ENCODE results near the gene ATOH7. TPM values are rescaled to one million over a fixed set of nuclear protein-coding genes. Genes with fewer than 3 reads are reported as not detected.
"Not testable (repeated sequence)": the region's sequence is repeated elsewhere in the genome, so short reads cannot be mapped to it uniquely, and the experiment has no call there.

ATOH7 gene
- polyA plus RNA-seq, 1 donor (not counting 4 experiments of a cell fraction or from before 2014, with no cell fraction given): not detected

DNA sequence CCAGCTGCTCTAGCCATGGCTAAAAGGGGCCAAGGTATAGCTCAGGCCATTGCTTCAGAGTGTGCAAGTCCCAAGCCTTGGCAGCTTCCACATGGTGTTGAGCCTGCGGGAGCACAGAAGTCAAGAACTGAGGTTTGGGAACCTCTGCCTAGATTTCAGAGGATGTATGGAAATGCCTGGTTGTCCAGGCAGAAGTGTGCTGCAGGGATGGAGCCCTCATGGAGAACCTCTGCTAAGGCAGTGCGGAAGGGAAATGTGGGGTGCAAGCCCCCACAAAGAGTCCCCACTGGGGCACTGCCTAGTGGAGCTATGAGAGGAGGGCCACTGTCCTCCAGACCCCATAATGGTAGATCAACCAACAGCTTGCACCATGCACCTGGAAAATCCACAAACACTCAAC, 45.9 kb upstream of the ATOH7 start:
- H3K4me3 ChIP-seq (ENCODE audit: control insufficient read depth in 2 of 3, extremely low read depth in 1 of 3, insufficient read depth in 2 of 3, low read depth in 1 of 3, low read length in 3 of 3); DNase-seq (ENCODE audit: low read depth, low spot score): not testable (repeated sequence)

DNA sequence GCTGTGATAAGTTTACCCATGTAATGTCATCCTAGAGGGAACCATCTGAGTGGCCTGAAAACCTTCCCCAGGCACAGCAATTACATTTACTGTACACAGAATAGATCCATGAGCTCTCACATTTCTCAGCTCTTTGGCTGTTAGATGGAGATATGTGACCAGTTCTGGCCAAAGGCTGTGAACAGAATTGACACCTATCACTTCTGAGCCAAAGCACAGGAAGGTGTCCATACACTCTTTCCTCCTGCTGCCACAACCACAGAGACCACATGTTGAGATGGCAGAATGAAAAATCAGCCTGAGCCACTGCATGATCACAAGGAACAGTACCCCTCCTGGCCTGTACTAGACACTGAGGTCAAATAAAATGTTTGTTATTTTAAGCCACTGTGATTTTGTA, 44.3 kb upstream of the ATOH7 start:
- no peaks in the 10 kb centered on the region for H3K36me3 ChIP-seq (ENCODE audit: control insufficient read depth in 2 of 2, extremely low read depth in 1 of 2, insufficient read depth in 2 of 2, low read length in 2 of 2)
- H3K4me1 ChIP-seq (ENCODE audit: control insufficient read depth, extremely low read depth, insufficient read depth, low read length): no peaks in the 10 kb centered on the region
- no peaks in the 10 kb centered on the region for H3K9me1 ChIP-seq (ENCODE audit: control insufficient read depth, extremely low read depth, insufficient read depth, low read length)
- H3K27me3 ChIP-seq (ENCODE audit: control insufficient read depth, extremely low read depth, insufficient read depth, low read length): no peaks in the 10 kb centered on the region
- TF ChIP-seq EZH2 (IDR thresholded peaks at IDR 0.05; ENCODE audit: low read length) (no peak), CTCF (optimal IDR thresholded peaks at IDR 0.05 in 1 of 3, IDR thresholded peaks at IDR 0.05 in 1 of 3, conservative IDR thresholded peaks at IDR 0.05 in 1 of 3; ENCODE audit: extremely low read depth in 1 of 3, insufficient read depth in 2 of 3, low read length in 3 of 3) (no peak)
- no peaks in the 10 kb centered on the region for H4K20me1 ChIP-seq (ENCODE audit: control insufficient read depth, extremely low read depth, insufficient read depth, low read length)
- H3K79me2 ChIP-seq (ENCODE audit: control insufficient read depth, insufficient read depth, low read length): no peaks in the 10 kb centered on the region
- H3K9me3 ChIP-seq (ENCODE audit: control insufficient read depth, low read depth, low read length): no peaks in the 10 kb centered on the region
- no peak overlapping the region for H3K4me2 ChIP-seq (ENCODE audit: control insufficient read depth, extremely low read depth, insufficient read depth, low read depth, low read length)
- dilution Hi-C loops (cut with MboI; ENCODE audit: extremely low pct_ligation_motif_present, low sequenced_read_pairs): no loop called here
- DNase-seq (ENCODE audit: low read depth, low spot score): no peak
- no peak for FAIRE-seq
- no peak overlapping the region for H3K4me3 ChIP-seq (ENCODE audit: control insufficient read depth in 2 of 3, extremely low read depth in 1 of 3, insufficient read depth in 2 of 3, low read depth in 1 of 3, low read length in 3 of 3)
- no peak overlapping the region for H3K9ac ChIP-seq (ENCODE audit: control insufficient read depth, extremely low read depth, insufficient read depth, low read length)
- H2AFZ ChIP-seq (ENCODE audit: control insufficient read depth, low read length): no peak overlapping the region
- H3K27ac ChIP-seq (ENCODE audit: control insufficient read depth, insufficient read depth, low read length): no peak overlapping the region

More for the DNA sequence above, 45.9 kb upstream of the ATOH7 start:
- H3K27me3 ChIP-seq (ENCODE audit: control insufficient read depth, extremely low read depth, insufficient read depth, low read length); H3K4me2 ChIP-seq (ENCODE audit: control insufficient read depth, extremely low read depth, insufficient read depth, low read depth, low read length); H4K20me1 ChIP-seq (ENCODE audit: control insufficient read depth, extremely low read depth, insufficient read depth, low read length); FAIRE-seq; H3K9me1 ChIP-seq (ENCODE audit: control insufficient read depth, extremely low read depth, insufficient read depth, low read length); H2AFZ ChIP-seq (ENCODE audit: control insufficient read depth, low read length); H3K36me3 ChIP-seq (ENCODE audit: control insufficient read depth in 2 of 2, extremely low read depth in 1 of 2, insufficient read depth in 2 of 2, low read length in 2 of 2); H3K4me1 ChIP-seq (ENCODE audit: control insufficient read depth, extremely low read depth, insufficient read depth, low read length); H3K9ac ChIP-seq (ENCODE audit: control insufficient read depth, extremely low read depth, insufficient read depth, low read length); H3K79me2 ChIP-seq (ENCODE audit: control insufficient read depth, insufficient read depth, low read length); dilution Hi-C loops (cut with MboI; ENCODE audit: extremely low pct_ligation_motif_present, low sequenced_read_pairs); H3K9me3 ChIP-seq (ENCODE audit: control insufficient read depth, low read depth, low read length); H3K27ac ChIP-seq (ENCODE audit: control insufficient read depth, insufficient read depth, low read length): not testable (repeated sequence)

- no peak for TF ChIP-seq CTCF (optimal IDR thresholded peaks at IDR 0.05 in 1 of 3, IDR thresholded peaks at IDR 0.05 in 1 of 3, conservative IDR thresholded peaks at IDR 0.05 in 1 of 3; ENCODE audit: extremely low read depth in 1 of 3, insufficient read depth in 2 of 3, low read length in 3 of 3)
- TF ChIP-seq EZH2 (IDR thresholded peaks at IDR 0.05; ENCODE audit: low read length): no peak
- no peak overlapping the region for H3K4me3 ChIP-seq (ENCODE audit: control insufficient read depth in 2 of 3, extremely low read depth in 1 of 3, insufficient read depth in 2 of 3, low read depth in 1 of 3, low read length in 3 of 3)
- no peaks in the 10 kb centered on the region for H3K4me1 ChIP-seq (ENCODE audit: control insufficient read depth, extremely low read depth, insufficient read depth, low read length)
- no peaks in the 10 kb centered on the region for H3K79me2 ChIP-seq (ENCODE audit: control insufficient read depth, insufficient read depth, low read length)
- dilution Hi-C loops (cut with MboI; ENCODE audit: extremely low pct_ligation_motif_present, low sequenced_read_pairs): no loop called here
- H3K4me2 ChIP-seq (ENCODE audit: control insufficient read depth, extremely low read depth, insufficient read depth, low read depth, low read length): no peak overlapping the region
- H3K9ac ChIP-seq (ENCODE audit: control insufficient read depth, extremely low read depth, insufficient read depth, low read length): no peak overlapping the region
- H3K27ac ChIP-seq (ENCODE audit: control insufficient read depth, insufficient read depth, low read length): no peak overlapping the region
- no peaks in the 10 kb centered on the region for H3K9me3 ChIP-seq (ENCODE audit: control insufficient read depth, low read depth, low read length)
- H2AFZ ChIP-seq (ENCODE audit: control insufficient read depth, low read length): no peak overlapping the region
- no peaks in the 10 kb centered on the region for H3K27me3 ChIP-seq (ENCODE audit: control insufficient read depth, extremely low read depth, insufficient read depth, low read length)
- H3K9me1 ChIP-seq (ENCODE audit: control insufficient read depth, extremely low read depth, insufficient read depth, low read length): no peaks in the 10 kb centered on the region
- DNase-seq (ENCODE audit: low read depth, low spot score) (no peak), FAIRE-seq (no peak)
- H3K36me3 ChIP-seq (ENCODE audit: control insufficient read depth in 2 of 2, extremely low read depth in 1 of 2, insufficient read depth in 2 of 2, low read length in 2 of 2): no peaks in the 10 kb centered on the region
- H4K20me1 ChIP-seq (ENCODE audit: control insufficient read depth, extremely low read depth, insufficient read depth, low read length): no peaks in the 10 kb centered on the region
These were observed 43.8 kb upstream of the ATOH7 start for GRCh38 chr10:68275600-68276126.

All from keratinocyte (primary cell).